Astrocyte of the cerebellum (primary cell): ENCODE results near the gene HARBI1.

Source experiments
- DNase-seq: peaks from one replicate; pipeline ENCODE4 v3.0.0-alpha.2; 2011; ENCODE audit warnings: low read depth
- H3K4me3 ChIP-seq: 2 replicates; pipeline ENCODE4 v1.5.1; 2011; ENCODE audit warnings: mild to moderate bottlenecking, low read depth, low read length, moderate library complexity
- CTCF ChIP-seq: IDR thresholded peaks from 2 replicates; pipeline ENCODE4 v1.5.1; 2012; ENCODE audit warnings: low read length, low read depth, moderate library complexity, mild to moderate bottlenecking; ENCODE audit errors: missing control alignments
- in situ Hi-C: cut with HindIII; loops from 2 replicates; pipeline ENCODE4 v1.10.0; 2017; ENCODE audit warnings: low sequenced_read_pairs

HARBI1 gene

GRCh38 chr11:46661836-46662235, 44.8 kb upstream of the HARBI1 start:
- DNase-seq = no peak
- in situ Hi-C loops = no loop called here
- no peak for TF ChIP-seq CTCF

GRCh38 chr11:46659908-46660307, 42.9 kb upstream of the HARBI1 start:
- DNase-seq = peak; percentile 62
- in situ Hi-C loops = no loop called here
- no peak for TF ChIP-seq CTCF
- no peak overlapping the region for H3K4me3 ChIP-seq

More at GRCh38 chr11:46661836-46662235, 44.8 kb upstream of the HARBI1 start:
- no peak overlapping the region for H3K4me3 ChIP-seq

- no peak for TF ChIP-seq CTCF
- in situ Hi-C loops = no loop called here
- peak; percentile 73 for DNase-seq
- H3K4me3 ChIP-seq = no peak overlapping the region
Measured at GRCh38 chr11:46658259-46658658, 41.2 kb upstream of the HARBI1 start.

- in situ Hi-C loops = no loop called here
- no peak overlapping the region for H3K4me3 ChIP-seq
- no peak for TF ChIP-seq CTCF
- no peak for DNase-seq
Measured at GRCh38 chr11:46657186-46657585, 40.2 kb upstream of the HARBI1 start.

GRCh38 chr11:46655631-46656030, 38.6 kb upstream of the HARBI1 start:
- no peak overlapping the region for H3K4me3 ChIP-seq
- in situ Hi-C loops = no loop called here
- no peak for TF ChIP-seq CTCF
- DNase-seq = no peak

- no peak for TF ChIP-seq CTCF
- H3K4me3 ChIP-seq = no peak overlapping the region
- in situ Hi-C loops = no loop called here
- peak; percentile 93 for DNase-seq
Measured at GRCh38 chr11:46649180-46649738, 32.2 kb upstream of the HARBI1 start.
